CD8-positive, alpha-beta memory T cell (primary cell): ENCODE results near the gene FRRS1. TPM values are rescaled to one million over a fixed set of nuclear protein-coding genes. Genes with fewer than 3 reads are reported as not detected.

Source experiments
- CTCF ChIA-PET: fragments of 350-600 bp; sonication (Branson Sonifier 250); formaldehyde crosslinking; loops from one replicate; lab custom pipeline; 2021; ENCODE audit warnings: antibody characterized with exemption; lab: Charles Lee
- POLR2A ChIA-PET: fragments of 350-600 bp; sonication (Branson Sonifier 250); formaldehyde crosslinking; loops from one replicate; lab custom pipeline; 2021; ENCODE audit warnings: antibody characterized with exemption; lab: Charles Lee
- DNase-seq, 5 donors: peaks; one replicate each; pipeline versions ENCODE4 v3.0.0 to v3.0.0-alpha.2; 2020 to 2022; ENCODE audit warnings: mixed read lengths in 1 of 5
- H3K27ac ChIP-seq: one replicate; pipeline ENCODE4 v1.7.0; 2013; ENCODE audit warnings: low read depth, mild to moderate bottlenecking, low read length, moderate library complexity
- H3K27me3 ChIP-seq: 2 replicates; pipeline ENCODE4 v1.7.0; 2013; ENCODE audit warnings: low read length, mild to moderate bottlenecking; ENCODE audit not compliant: insufficient read depth, poor library complexity, severe bottlenecking
- H3K36me3 ChIP-seq: 2 replicates; pipeline ENCODE4 v1.7.0; 2013; ENCODE audit warnings: mild to moderate bottlenecking, low read length, moderate library complexity; ENCODE audit not compliant: insufficient read depth
- H3K4me1 ChIP-seq: 2 replicates; pipeline ENCODE4 v1.7.0; 2013; ENCODE audit warnings: mild to moderate bottlenecking, low read length, moderate library complexity; ENCODE audit not compliant: insufficient read depth
- H3K4me3 ChIP-seq: 2 replicates; pipeline ENCODE4 v1.7.0; 2013; ENCODE audit warnings: mild to moderate bottlenecking, low read length
- H3K9me3 ChIP-seq: 2 replicates; pipeline ENCODE4 v1.7.0; 2013; ENCODE audit warnings: mild to moderate bottlenecking, low read length
- H3K27ac Mint-ChIP-seq, 8 donors: one replicate each; pipeline ENCODE4 v1.8.0; 2020 to 2021; ENCODE audit warnings: mixed read lengths in 8 of 8, mild to moderate bottlenecking in 6 of 8, inconsistent platforms in 3 of 8, moderate library complexity in 3 of 8
- H3K27me3 Mint-ChIP-seq, 2 donors: one replicate each; pipeline ENCODE4 v1.8.0; 2020 to 2021; ENCODE audit warnings: mixed read lengths in 2 of 2, mild to moderate bottlenecking in 1 of 2, moderate library complexity in 1 of 2
- H3K36me3 Mint-ChIP-seq, 3 donors: one replicate each; pipeline ENCODE4 v1.8.0; 2020 to 2021; ENCODE audit warnings: mixed read lengths in 3 of 3, inconsistent platforms in 1 of 3, mild to moderate bottlenecking in 1 of 3
- H3K4me1 Mint-ChIP-seq, 3 donors: one replicate each; pipeline ENCODE4 v1.8.0; 2020 to 2021; ENCODE audit warnings: mixed read lengths in 3 of 3, inconsistent platforms in 1 of 3, mild to moderate bottlenecking in 1 of 3
- H3K4me3 Mint-ChIP-seq, 7 donors: one replicate each; pipeline ENCODE4 v1.8.0; 2020 to 2021; ENCODE audit warnings: mixed read lengths in 7 of 7, mild to moderate bottlenecking in 6 of 7, moderate library complexity in 4 of 7, inconsistent platforms in 2 of 7
- H3K9me3 Mint-ChIP-seq, 5 donors: one replicate each; pipeline ENCODE4 v1.8.0; 2020 to 2022; ENCODE audit warnings: mixed read lengths in 5 of 5, mild to moderate bottlenecking in 3 of 5, moderate library complexity in 2 of 5, inconsistent platforms in 1 of 5
- polyA plus RNA-seq: library from polyadenylated mRNA; unstranded; fragments of 300-500 nt; fragmentation: Illumina TruSeq; gene quantifications from one replicate; pipeline ENCODE4 v1.2.3, GENCODE V29; 2021
- total RNA-seq, 2 experiments: library from RNA; stranded (reverse); gene quantifications; one replicate each; pipeline ENCODE4 v1.2.3, GENCODE V29; 2021

The FRRS1 gene
- total and polyA plus RNA-seq, 3 experiments from 2014 or later, result 1.6 to 2.0 TPM; not detected in 1

DNA sequence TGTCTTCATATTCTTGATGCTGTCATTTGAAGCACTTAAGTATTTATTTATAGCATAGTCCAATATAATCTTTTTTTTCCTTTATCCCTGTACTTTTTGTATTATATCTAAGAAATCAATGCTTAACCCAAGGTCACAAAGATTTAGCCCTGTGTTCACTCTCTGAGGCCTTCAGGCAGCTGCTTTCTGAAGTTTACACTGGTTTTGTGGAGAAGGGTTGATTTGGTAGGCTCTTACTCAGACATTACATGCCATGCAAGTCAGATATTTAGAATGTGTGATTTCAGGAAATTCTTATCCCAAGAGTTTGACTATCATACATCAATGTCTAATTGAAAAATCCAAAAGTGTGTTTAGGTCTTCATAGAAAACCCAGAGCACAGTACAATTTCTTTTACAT, 64.2 kb downstream of the FRRS1 start:
- no peak overlapping the region for H3K27ac ChIP-seq
- peaks cover 8% of the 10 kb centered on the region for H3K4me1 ChIP-seq
- no peak overlapping the region for H3K4me3 ChIP-seq
- Mint-ChIP-seq H3K36me3 (no peaks in the 10 kb centered on the region), H3K27me3 (peaks cover 7 to 39% of the 10 kb centered on the region in 2 donors), H3K9me3 (no peaks in the 10 kb centered on the region), H3K4me1 (peaks cover 11 to 20% (median 19%) of the 10 kb centered on the region in 3 donors), H3K4me3 (no peak overlapping the region), H3K27ac (no peak overlapping the region)
- no peaks in the 10 kb centered on the region for H3K27me3 ChIP-seq
- DNase-seq, result no peak
- POLR2A ChIA-PET, result no interaction called here
- no peaks in the 10 kb centered on the region for H3K36me3 ChIP-seq
- no peaks in the 10 kb centered on the region for H3K9me3 ChIP-seq
- CTCF ChIA-PET, result no interaction called here

DNA sequence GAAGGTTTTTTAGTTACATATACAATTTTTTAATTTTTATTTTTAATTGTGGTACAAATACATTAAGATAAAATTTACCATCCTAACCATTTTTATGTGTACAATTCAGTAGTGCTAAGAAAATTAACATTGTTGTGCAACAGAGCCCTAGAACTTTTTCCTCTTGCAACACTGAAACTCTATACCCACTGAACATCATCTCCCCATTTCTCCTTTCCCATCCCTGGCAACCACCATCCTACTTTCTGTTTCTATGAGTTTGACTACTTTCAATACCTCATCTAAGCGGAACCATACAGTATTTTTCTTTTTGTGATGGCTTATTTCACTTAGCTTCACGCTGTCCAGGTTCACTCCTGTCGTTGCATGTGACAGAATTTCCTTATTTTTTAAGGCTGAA, 66.4 kb downstream of the FRRS1 start:
- peaks cover 11 to 15% (median 15%) of the 10 kb centered on the region in 3 donors for H3K4me1 Mint-ChIP-seq
- CTCF ChIA-PET, result no interaction called here

DNA sequence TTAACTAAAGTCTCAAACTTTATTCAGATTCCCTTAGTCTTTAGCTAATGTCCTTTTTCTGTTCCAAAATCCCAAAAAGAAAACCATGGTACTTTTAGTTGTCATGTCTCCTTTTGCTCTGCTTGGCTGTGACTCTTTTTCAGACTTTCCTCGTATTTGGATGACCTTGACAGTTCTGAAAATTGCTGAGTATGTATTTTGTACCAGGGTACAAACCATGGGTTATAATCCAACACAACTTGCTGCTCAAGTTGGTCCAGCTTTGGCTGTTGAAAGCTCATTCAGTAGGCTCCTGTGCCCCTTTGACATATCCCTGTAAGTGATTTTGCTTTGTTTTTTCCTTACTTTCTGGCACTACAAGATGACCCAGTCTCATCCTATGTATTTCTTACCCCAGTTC, 68.9 kb downstream of the FRRS1 start:
- Histone ChIP-seq H3K27me3 (no peaks in the 10 kb centered on the region), H3K27ac (no peak overlapping the region), H3K36me3 (no peaks in the 10 kb centered on the region), H3K9me3 (no peaks in the 10 kb centered on the region), H3K4me3 (no peak overlapping the region), H3K4me1 (no peaks in the 10 kb centered on the region)
- Mint-ChIP-seq H3K4me1 (no peaks in the 10 kb centered on the region), H3K4me3 (no peak overlapping the region), H3K9me3 (no peaks in the 10 kb centered on the region), H3K27ac (no peak overlapping the region), H3K27me3 (peaks cover 7 to 55% of the 10 kb centered on the region in 2 donors), H3K36me3 (no peaks in the 10 kb centered on the region)
- CTCF ChIA-PET, result no interaction called here
- POLR2A ChIA-PET, result interaction anchor here (0.6 kb wide), 1 partner anchor 31 kb away, joined by 3 read pairs; no protein-coding TSS in a partner anchor
- DNase-seq, result no peak

More for the DNA sequence above, 66.4 kb downstream of the FRRS1 start:
- no peak overlapping the region for H3K4me3 Mint-ChIP-seq
- H3K36me3 ChIP-seq, result no peaks in the 10 kb centered on the region
- H3K36me3 Mint-ChIP-seq, result no peaks in the 10 kb centered on the region
- POLR2A ChIA-PET, result no interaction called here
- no peak overlapping the region for H3K4me3 ChIP-seq
- no peak overlapping the region for H3K27ac ChIP-seq
- peaks cover 8% of the 10 kb centered on the region for H3K4me1 ChIP-seq
- no peaks in the 10 kb centered on the region for H3K9me3 Mint-ChIP-seq
- H3K27me3 Mint-ChIP-seq, result peaks cover 7 to 52% of the 10 kb centered on the region in 2 donors
- no peak overlapping the region for H3K27ac Mint-ChIP-seq
- no peaks in the 10 kb centered on the region for H3K27me3 ChIP-seq
- no peak for DNase-seq
- no peaks in the 10 kb centered on the region for H3K9me3 ChIP-seq

DNA sequence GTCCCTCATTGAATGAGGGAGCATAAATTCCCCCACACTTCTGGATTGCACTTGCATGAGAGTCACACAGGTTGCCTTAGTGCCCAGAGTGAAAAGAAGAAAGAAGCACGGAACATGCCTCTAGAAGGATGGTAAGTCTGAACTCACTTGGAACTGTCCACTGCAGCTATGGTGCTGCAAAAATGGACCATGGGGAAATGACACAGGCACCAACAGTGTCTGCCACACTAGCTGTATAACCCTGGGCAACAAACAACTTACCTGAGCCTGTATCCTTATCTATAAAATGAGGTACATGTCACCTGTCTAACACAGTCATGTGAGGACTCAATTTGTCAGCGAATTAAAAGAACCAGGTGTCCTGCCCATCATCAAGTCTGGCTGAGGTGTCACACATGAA, 69.8 kb downstream of the FRRS1 start:
- Histone ChIP-seq H3K4me3 (no peak overlapping the region), H3K9me3 (no peaks in the 10 kb centered on the region), H3K4me1 (no peaks in the 10 kb centered on the region), H3K27me3 (no peaks in the 10 kb centered on the region), H3K36me3 (no peaks in the 10 kb centered on the region), H3K27ac (no peak overlapping the region)
- Mint-ChIP-seq H3K27ac (no peak overlapping the region), H3K9me3 (no peaks in the 10 kb centered on the region), H3K4me1 (no peaks in the 10 kb centered on the region), H3K4me3 (no peak overlapping the region), H3K27me3 (peaks cover 0 to 53% of the 10 kb centered on the region in 2 donors), H3K36me3 (no peaks in the 10 kb centered on the region)
- POLR2A ChIA-PET, result no interaction called here
- CTCF ChIA-PET, result interaction anchor here (1.0 to 1.5 kb wide), 2 partner anchors 10 to 11 kb away, joined by 3 to 4 read pairs; no protein-coding TSS in a partner anchor
- no peak for DNase-seq

DNA sequence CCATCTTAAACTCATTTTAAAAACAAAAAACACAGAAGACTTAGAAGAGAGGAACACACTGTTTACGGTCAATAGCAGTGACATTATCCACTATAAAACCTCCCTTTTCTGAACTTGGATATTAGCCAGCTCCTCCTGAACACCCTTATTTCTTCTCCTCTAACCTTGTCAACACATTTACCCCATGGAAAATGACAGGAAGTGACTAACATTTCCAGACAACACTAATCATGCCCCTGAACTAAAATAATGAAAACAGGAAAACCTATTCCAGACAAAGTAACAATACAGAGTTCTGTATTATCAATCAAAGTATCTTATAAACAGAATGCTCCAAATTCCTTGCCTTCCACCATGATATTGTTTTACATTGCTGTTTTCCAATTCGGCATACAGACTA, 75.3 kb downstream of the FRRS1 start:
- Histone ChIP-seq H3K27ac (no peak overlapping the region), H3K9me3 (no peaks in the 10 kb centered on the region), H3K36me3 (no peaks in the 10 kb centered on the region), H3K27me3 (no peaks in the 10 kb centered on the region), H3K4me3 (no peak overlapping the region), H3K4me1 (no peaks in the 10 kb centered on the region)
- H3K9me3 Mint-ChIP-seq, result no peaks in the 10 kb centered on the region
- H3K27ac Mint-ChIP-seq, result no peak overlapping the region
- no peak overlapping the region for H3K4me3 Mint-ChIP-seq
- no peak for DNase-seq
- no peaks in the 10 kb centered on the region for H3K4me1 Mint-ChIP-seq
- H3K27me3 Mint-ChIP-seq, result peaks cover 3 to 23% of the 10 kb centered on the region in 2 donors
- ChIA-PET POLR2A (no interaction called here), CTCF (interaction anchor here (1.2 kb wide), 1 partner anchor 11 kb away, joined by 4 read pairs; no protein-coding TSS in a partner anchor)
- H3K36me3 Mint-ChIP-seq, result no peaks in the 10 kb centered on the region

DNA sequence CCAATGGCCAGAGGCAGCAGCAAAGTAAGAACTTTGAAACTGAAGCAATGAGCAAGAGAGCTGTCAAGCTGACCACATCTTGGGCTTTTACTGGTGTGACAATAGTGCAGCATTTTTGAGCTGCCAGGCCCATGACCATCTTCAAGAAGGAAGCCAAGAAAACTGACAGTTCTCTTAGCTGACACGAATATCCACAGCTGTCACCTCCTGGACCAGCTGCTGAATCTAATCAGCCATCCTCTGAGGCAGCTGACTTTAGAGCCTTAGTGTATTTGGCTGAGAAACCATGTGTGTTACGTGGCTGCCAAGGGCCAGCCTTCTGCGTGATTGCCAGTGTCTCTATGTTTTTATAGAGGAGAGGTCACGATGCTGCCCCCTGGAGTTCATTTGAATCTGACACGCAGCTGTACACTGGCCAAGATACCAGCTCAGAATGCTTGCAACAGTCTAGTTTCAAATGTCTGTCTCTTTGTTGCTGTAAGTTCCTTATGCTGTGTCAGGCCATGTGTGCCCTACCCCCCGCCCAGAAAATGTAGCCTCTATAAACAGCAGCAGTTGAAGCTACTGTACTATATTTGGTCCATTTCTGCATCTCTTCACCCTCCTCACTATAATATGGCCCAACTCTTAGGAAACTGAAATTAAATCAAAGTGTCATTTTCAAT, 80.8 kb downstream of the FRRS1 start:
- H3K9me3 ChIP-seq, result no peaks in the 10 kb centered on the region
- ChIA-PET CTCF (interaction anchor here (0.6 to 1.0 kb wide), 2 partner anchors 11 to 27 kb away, joined by 3 to 4 read pairs; no protein-coding TSS in a partner anchor), POLR2A (no interaction called here)
- no peaks in the 10 kb centered on the region for H3K36me3 Mint-ChIP-seq
- peak overlapping the region in 1 of 8 donors; percentile 26 for H3K27ac Mint-ChIP-seq
- no peaks in the 10 kb centered on the region for H3K36me3 ChIP-seq
- DNase-seq, result peak in 2 of 5 donors; percentile 3 to 10
- peaks cover 0 to 3% (median 0%) of the 10 kb centered on the region in 3 donors for H3K4me1 Mint-ChIP-seq
- peaks cover 3 to 12% of the 10 kb centered on the region in 2 donors for H3K27me3 Mint-ChIP-seq
- H3K9me3 Mint-ChIP-seq, result no peaks in the 10 kb centered on the region
- H3K27me3 ChIP-seq, result no peaks in the 10 kb centered on the region
- no peak overlapping the region for H3K4me3 ChIP-seq
- H3K27ac ChIP-seq, result no peak overlapping the region
- H3K4me3 Mint-ChIP-seq, result no peak overlapping the region
- H3K4me1 ChIP-seq, result no peaks in the 10 kb centered on the region

DNA sequence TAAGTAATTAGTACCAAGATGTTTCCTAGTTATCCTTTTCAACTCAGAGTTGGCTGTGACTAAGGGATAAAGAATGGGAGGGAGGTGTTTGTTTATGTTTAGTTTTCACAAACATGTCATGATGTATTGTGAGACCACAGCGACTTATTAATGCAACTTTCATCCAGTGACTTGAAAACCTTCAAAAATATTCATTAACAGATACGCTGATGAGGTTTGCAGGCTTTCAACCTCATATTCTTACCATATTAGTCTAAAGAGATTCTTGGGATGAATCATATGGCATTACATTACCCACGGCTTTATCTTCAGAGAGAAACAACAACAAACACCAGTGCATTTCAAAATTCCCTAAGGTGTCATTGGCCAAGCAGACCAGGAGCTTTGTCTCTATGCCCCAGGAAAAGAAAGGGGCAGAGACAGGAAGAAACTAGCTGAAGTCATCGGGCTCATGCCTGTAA, 84.1 kb downstream of the FRRS1 start:
- CTCF ChIA-PET, result no interaction called here
- Mint-ChIP-seq H3K4me1 (peaks cover 0 to 3% (median 0%) of the 10 kb centered on the region in 3 donors), H3K9me3 (no peaks in the 10 kb centered on the region), H3K27ac (no peak overlapping the region), H3K36me3 (no peaks in the 10 kb centered on the region), H3K4me3 (no peak overlapping the region), H3K27me3 (peaks cover 3 to 17% of the 10 kb centered on the region in 2 donors)
- no peak overlapping the region for H3K27ac ChIP-seq
- POLR2A ChIA-PET, result no interaction called here
- no peak for DNase-seq
- no peaks in the 10 kb centered on the region for H3K36me3 ChIP-seq
- H3K9me3 ChIP-seq, result no peaks in the 10 kb centered on the region
- no peaks in the 10 kb centered on the region for H3K27me3 ChIP-seq
- H3K4me1 ChIP-seq, result no peaks in the 10 kb centered on the region
- H3K4me3 ChIP-seq, result no peak overlapping the region

DNA sequence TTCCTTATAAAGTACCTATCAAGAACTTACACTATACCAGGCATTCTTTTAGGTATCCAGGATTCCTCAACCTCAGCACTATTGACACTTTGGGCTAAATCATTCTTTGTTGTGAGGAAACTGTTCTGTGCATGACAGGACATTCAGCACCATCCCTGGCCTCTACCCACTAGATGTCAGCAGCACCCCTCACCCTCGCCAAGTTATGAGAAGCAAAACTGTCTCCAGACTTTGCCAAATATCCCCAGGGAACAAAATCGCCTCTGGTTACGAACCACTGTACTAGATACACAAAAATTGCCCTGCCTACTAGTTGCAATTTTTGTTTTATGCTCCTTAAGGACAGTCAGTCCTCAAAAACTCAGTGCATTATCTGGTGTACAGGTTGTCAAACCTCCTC, 84.9 kb downstream of the FRRS1 start:
- H3K27ac Mint-ChIP-seq, result no peak overlapping the region
- H3K27me3 Mint-ChIP-seq, result peaks cover 3 to 19% of the 10 kb centered on the region in 2 donors

More for the DNA sequence above, 84.9 kb downstream of the FRRS1 start:
- no peak overlapping the region for H3K4me3 Mint-ChIP-seq
- ChIA-PET POLR2A (no interaction called here), CTCF (no interaction called here)
- H3K36me3 Mint-ChIP-seq, result no peaks in the 10 kb centered on the region
- no peaks in the 10 kb centered on the region for H3K27me3 ChIP-seq
- no peaks in the 10 kb centered on the region for H3K9me3 Mint-ChIP-seq
- H3K36me3 ChIP-seq, result no peaks in the 10 kb centered on the region
- H3K4me1 Mint-ChIP-seq, result peaks cover 0 to 3% (median 0%) of the 10 kb centered on the region in 3 donors
- no peak overlapping the region for H3K27ac ChIP-seq
- H3K4me3 ChIP-seq, result no peak overlapping the region
- H3K4me1 ChIP-seq, result no peaks in the 10 kb centered on the region
- no peak for DNase-seq
- no peaks in the 10 kb centered on the region for H3K9me3 ChIP-seq
